ENCODE results near the gene P4HA1. TPM values are rescaled to one million over a fixed set of nuclear protein-coding genes. Genes with fewer than 3 reads are reported as not detected.

The P4HA1 gene
- total RNA-seq: 163 and 307 TPM in 2 replicates

GRCh38 chr10:73096449-73097304 is at the start of gene P4HA1:
TSS of gene P4HA1 (minus strand) at chr10:73096866. CDS start at chr10:73074883, 21,983 bp downstream.

GRCh38 chr10:73110345-73110849 is 13.7 kb upstream of the P4HA1 start, which contains the start of gene NUDT13:
TSS of gene NUDT13 (plus strand) at chr10:73110455. CDS start at chr10:73114366, 3,911 bp downstream.

Other genes with a start within 250 kb of the P4HA1 start
- 1.2 and 10.7 TPM in 2 replicates for gene OIT3, start 203.1 kb downstream of the P4HA1 start, total RNA-seq
- gene PLA2G12B, start 142.1 kb downstream of the P4HA1 start, total RNA-seq: not detected in 2 replicates
- gene NUDT13, start 13.6 kb upstream of the P4HA1 start, total RNA-seq: 3.0 and 11.0 TPM in 2 replicates
- 16.7 and 28.7 TPM in 2 replicates for gene ECD, start 71.1 kb upstream of the P4HA1 start, total RNA-seq
- gene FAM149B1, start 71.3 kb upstream of the P4HA1 start, total RNA-seq: 7.1 and 14.7 TPM in 2 replicates
- 8.6 and 13.1 TPM in 2 replicates for gene DNAJC9, start 150.4 kb upstream of the P4HA1 start, total RNA-seq
- gene MRPS16, start 155.8 kb upstream of the P4HA1 start, total RNA-seq: 31.1 and 33.4 TPM in 2 replicates